Glutamatergic neuron (in vitro differentiated cells): ENCODE measurements around the gene DGKI. TPM values are rescaled to one million over a fixed set of nuclear protein-coding genes. Genes with fewer than 3 reads are reported as not detected.
"Not testable (repeated sequence)": the region's sequence is repeated elsewhere in the genome, so short reads cannot be mapped to it uniquely, and the experiment has no call there.

ENCODE experiments used
- DNase-seq: peaks from one replicate; pipeline ENCODE4 v3.0.0; 2022
- H3K27ac Mint-ChIP-seq: one replicate; pipeline ENCODE4 v1.8.0; 2020; ENCODE audit warnings: mild to moderate bottlenecking, mixed read lengths, inconsistent platforms; ENCODE audit not compliant: unreplicated experiment
- H3K27me3 Mint-ChIP-seq: one replicate; pipeline ENCODE4 v1.8.0; 2020; ENCODE audit warnings: mild to moderate bottlenecking, moderate library complexity, mixed read lengths, inconsistent platforms; ENCODE audit not compliant: unreplicated experiment
- H3K36me3 Mint-ChIP-seq: one replicate; pipeline ENCODE4 v1.8.0; 2020; ENCODE audit warnings: mild to moderate bottlenecking, mixed read lengths, inconsistent platforms; ENCODE audit not compliant: unreplicated experiment
- H3K4me1 Mint-ChIP-seq: one replicate; pipeline ENCODE4 v1.8.0; 2020; ENCODE audit warnings: mild to moderate bottlenecking, low read depth, mixed read lengths, inconsistent platforms; ENCODE audit not compliant: unreplicated experiment
- H3K4me3 Mint-ChIP-seq: one replicate; pipeline ENCODE4 v1.8.0; 2020; ENCODE audit warnings: mild to moderate bottlenecking, mixed read lengths, inconsistent platforms; ENCODE audit not compliant: unreplicated experiment
- H3K9me3 Mint-ChIP-seq: one replicate; pipeline ENCODE4 v1.8.0; 2020; ENCODE audit warnings: mild to moderate bottlenecking, moderate library complexity, mixed read lengths, inconsistent platforms; ENCODE audit not compliant: unreplicated experiment
- CTCF ChIP-seq: fragments of 200-600 bp; sonication (generic); IDR thresholded peaks from one replicate; pipeline ENCODE4 v1.5.0; 2021; ENCODE audit not compliant: partially characterized antibody, unreplicated experiment
- total RNA-seq: library from RNA; stranded (reverse); fragmentation: NEBNext Ultra II Directional; extraction: Animal tissue kit (Norgen Biotek cat#: 25700); gene quantifications from one replicate; pipeline ENCODE4 v1.2.1, GENCODE V29; 2021; ENCODE audit not compliant: unreplicated experiment

The DGKI gene
- total RNA-seq, 1 donor from 2014 or later: 19.4 TPM

- Mint-ChIP-seq H3K27me3 (no peaks in the 10 kb centered on the region), H3K27ac (no peak overlapping the region), H3K9me3 (no peaks in the 10 kb centered on the region), H3K4me1 (no peaks in the 10 kb centered on the region), H3K36me3 (no peaks in the 10 kb centered on the region), H3K4me3 (no peak overlapping the region)
- DNase-seq: no peak
- TF ChIP-seq CTCF: no peak
Observed at GRCh38 chr7:137716061-137716460, 130.7 kb downstream of the DGKI start.

GRCh38 chr7:137715533-137715932 is 131.2 kb downstream of the DGKI start:
- no peak overlapping the region for H3K27ac Mint-ChIP-seq
- H3K36me3 Mint-ChIP-seq: no peaks in the 10 kb centered on the region
- H3K4me3 Mint-ChIP-seq: no peak overlapping the region
- DNase-seq: no peak
- H3K9me3 Mint-ChIP-seq: no peaks in the 10 kb centered on the region
- no peak for TF ChIP-seq CTCF
- no peaks in the 10 kb centered on the region for H3K27me3 Mint-ChIP-seq
- H3K4me1 Mint-ChIP-seq: no peaks in the 10 kb centered on the region

GRCh38 chr7:137715121-137715520 is 131.7 kb downstream of the DGKI start:
- H3K9me3 Mint-ChIP-seq: no peaks in the 10 kb centered on the region
- H3K4me3 Mint-ChIP-seq: no peak overlapping the region
- no peak for TF ChIP-seq CTCF
- no peak for DNase-seq
- H3K4me1 Mint-ChIP-seq: no peaks in the 10 kb centered on the region
- no peaks in the 10 kb centered on the region for H3K27me3 Mint-ChIP-seq
- H3K36me3 Mint-ChIP-seq: no peaks in the 10 kb centered on the region
- no peak overlapping the region for H3K27ac Mint-ChIP-seq

GRCh38 chr7:137706330-137706729 is 140.4 kb downstream of the DGKI start:
- H3K36me3 Mint-ChIP-seq, H3K9me3 Mint-ChIP-seq, H3K27ac Mint-ChIP-seq, H3K27me3 Mint-ChIP-seq, DNase-seq, H3K4me3 Mint-ChIP-seq, H3K4me1 Mint-ChIP-seq: not testable (repeated sequence)

- no peaks in the 10 kb centered on the region for H3K9me3 Mint-ChIP-seq
- TF ChIP-seq CTCF: no peak
- no peaks in the 10 kb centered on the region for H3K36me3 Mint-ChIP-seq
- no peak overlapping the region for H3K27ac Mint-ChIP-seq
- no peak for DNase-seq
- no peak overlapping the region for H3K4me3 Mint-ChIP-seq
- no peaks in the 10 kb centered on the region for H3K4me1 Mint-ChIP-seq
- H3K27me3 Mint-ChIP-seq: no peaks in the 10 kb centered on the region
Observed at GRCh38 chr7:137704723-137705122, 142.1 kb downstream of the DGKI start.
